Measurements from ENCODE around the gene DNAH9. TPM values are rescaled to one million over a fixed set of nuclear protein-coding genes. Genes with fewer than 3 reads are reported as not detected.

DNAH9 gene
- total and polyA plus RNA-seq, 2 of the 8 experiments (the other 6 are each of a cell fraction or from before 2014, with no cell fraction given), result 0.21 to 0.86 TPM

GRCh38 chr17:11917415-11917814, 319.1 kb downstream of the DNAH9 start:
- ChIA-PET POLR2A (ENCODE audit: partially characterized antibody) (no interaction called here), CTCF (ENCODE audit: partially characterized antibody) (interaction anchor here (0.6 kb wide), 1 partner anchor 9 kb away, joined by 3 read pairs; no protein-coding TSS in a partner anchor)
- no peaks in the 10 kb centered on the region for H4K20me1 ChIP-seq (replicated peaks in 1 of 2; ENCODE audit: control insufficient read depth in 1 of 2, insufficient read depth in 2 of 2, low read length in 2 of 2)
- H3K23ac ChIP-seq (ENCODE audit: insufficient read length), result no peak overlapping the region
- no peak overlapping the region for H4K8ac ChIP-seq (ENCODE audit: extremely low read depth, insufficient read depth, low read length)
- no peaks in the 10 kb centered on the region for H3K36me3 ChIP-seq (ENCODE audit: control insufficient read depth in 2 of 4, insufficient read depth in 4 of 4, low read length in 3 of 4)
- no peak overlapping the region for H2BK15ac ChIP-seq (ENCODE audit: low read length)
- H3K4me2 ChIP-seq (ENCODE audit: insufficient read depth in 1 of 2, low read depth in 2 of 2, low read length in 2 of 2), result no peak overlapping the region
- H3K14ac ChIP-seq (ENCODE audit: insufficient read length), result no peak overlapping the region
- no peaks in the 10 kb centered on the region for H3K27me3 ChIP-seq (replicated peaks in 1 of 4; ENCODE audit: control insufficient read depth in 3 of 4, extremely low read depth in 1 of 4, insufficient read depth in 3 of 4, low read length in 3 of 4)
- no peak overlapping the region for H4K5ac ChIP-seq (ENCODE audit: insufficient read length, low read depth, low read length)
- H3K79me2 ChIP-seq (ENCODE audit: control insufficient read depth in 1 of 2, insufficient read depth in 2 of 2, low read length in 2 of 2), result no peaks in the 10 kb centered on the region
- no peak overlapping the region for H3K56ac ChIP-seq (replicated peaks; ENCODE audit: insufficient read length, low read depth, low read length)
- DNase-seq (ENCODE audit: low read depth in 1 of 2, low spot score in 2 of 2), result no peak
- H2AK5ac ChIP-seq (ENCODE audit: low read depth, low read length), result no peak overlapping the region
- no peaks in the 10 kb centered on the region for H3K9me3 ChIP-seq (ENCODE audit: insufficient read depth in 2 of 2, low read depth in 1 of 2, low read length in 1 of 2)
- no peak overlapping the region for H3K27ac ChIP-seq (ENCODE audit: low read depth, low read length)
- no peak overlapping the region for H2BK120ac ChIP-seq (replicated peaks; ENCODE audit: low read depth, low read length)
- whole genome bisulfite sequencing, 2 experiments (ENCODE audit: extremely low coverage in 1 of 2, insufficient coverage in 1 of 2, insufficient read length in 1 of 2, insufficient replicate concordance in 2 of 2, low coverage in 1 of 2, low lambda C conversion rate in 2 of 2, missing lambda C conversion rate in 1 of 2), result 80% methylated on average over 5 of the region's 5 CpGs; no CpG with 5 or more reads in 1 of the 2 experiments
- H2BK20ac ChIP-seq (ENCODE audit: low read length), result no peak overlapping the region
- no peak overlapping the region for H3K9ac ChIP-seq (replicated peaks in 1 of 4; ENCODE audit: extremely low read depth in 1 of 4, low read depth in 3 of 4, low read length in 3 of 4)
- no peak overlapping the region for H2BK5ac ChIP-seq (ENCODE audit: low read depth, low read length)
- H3K23me2 ChIP-seq (ENCODE audit: low read depth, low read length), result no peaks in the 10 kb centered on the region
- no peak overlapping the region for H3K4me3 ChIP-seq (ENCODE audit: extremely low read depth in 1 of 4, insufficient read depth in 2 of 4, low read depth in 3 of 4, low read length in 4 of 4)
- no peak for FAIRE-seq
- H3K4me1 ChIP-seq (replicated peaks in 1 of 4; ENCODE audit: control insufficient read depth in 3 of 4, insufficient read depth in 4 of 4, low read length in 3 of 4), result no peaks in the 10 kb centered on the region
- H2AFZ ChIP-seq (ENCODE audit: low read length), result no peak overlapping the region
- H2BK12ac ChIP-seq (ENCODE audit: low read depth, low read length), result no peak overlapping the region
- H3K18ac ChIP-seq (ENCODE audit: extremely low read depth, low read length), result no peak overlapping the region
- H3K4ac ChIP-seq (replicated peaks; ENCODE audit: insufficient read length, low read depth, low read length), result no peak overlapping the region
- no peaks in the 10 kb centered on the region for H3K79me1 ChIP-seq (ENCODE audit: low read depth, low read length)
- no peak overlapping the region for H4K91ac ChIP-seq (replicated peaks; ENCODE audit: insufficient read length, low read length)
- TF ChIP-seq CBX8 (IDR thresholded peaks at IDR 0.05; ENCODE audit: borderline replicate concordance, low read depth, low read length) (no peak), E2F6 (IDR thresholded peaks at IDR 0.05) (no peak), BCL11A (IDR thresholded peaks at IDR 0.05; ENCODE audit: low read depth in 2 of 2, low read length in 2 of 2) (no peak), SRF (IDR thresholded peaks at IDR 0.05; ENCODE audit: low read depth, low read length) (no peak), SP1 (IDR thresholded peaks at IDR 0.05; ENCODE audit: low read depth, low read length) (no peak), HDAC6 (IDR thresholded peaks at IDR 0.05; ENCODE audit: low read depth, low read length) (no peak), TBP (IDR thresholded peaks at IDR 0.05; ENCODE audit: low read depth, low read length) (no peak), CTBP2 (IDR thresholded peaks at IDR 0.05; ENCODE audit: borderline replicate concordance, insufficient read depth, insufficient read length, low read length) (no peak), KDM1A (IDR thresholded peaks at IDR 0.05; ENCODE audit: borderline replicate concordance, low read length) (no peak), RBBP5 (IDR thresholded peaks at IDR 0.05; ENCODE audit: borderline replicate concordance, low read depth, low read length) (no peak), RAD21 (IDR thresholded peaks at IDR 0.05 in 1 of 2, conservative IDR thresholded peaks at IDR 0.05 in 1 of 2; ENCODE audit: low read depth in 2 of 2, low read length in 2 of 2) (no peak), MAX (IDR thresholded peaks at IDR 0.05) (no peak), PHF8 (conservative IDR thresholded peaks at IDR 0.05; ENCODE audit: low read depth, low read length) (no peak), TCF12 (IDR thresholded peaks at IDR 0.05; ENCODE audit: low read depth, low read length) (no peak)

Measured in H1 (cell line).